Brain microvascular endothelial cell (primary cell): ENCODE results near the gene CEACAM7.

Experiments
- DNase-seq: peaks from one replicate; pipeline ENCODE4 v3.0.0-alpha.2; 2020
- H3K27ac ChIP-seq: fragments of 250-450 bp; sonication (Bioruptor Pico); 2 replicates; pipeline ENCODE4 v1.5.1; 2020; ENCODE audit warnings: mild to moderate bottlenecking, moderate library complexity
- H3K27me3 ChIP-seq: fragments of 250-450 bp; sonication (Bioruptor Pico); replicated peaks from 2 replicates; pipeline ENCODE4 v1.5.1; 2020; ENCODE audit warnings: mild to moderate bottlenecking
- H3K36me3 ChIP-seq: fragments of 250-450 bp; sonication (Bioruptor Pico); replicated peaks from 2 replicates; pipeline ENCODE4 v1.5.1; 2020; ENCODE audit warnings: mild to moderate bottlenecking
- H3K4me3 ChIP-seq: 2 replicates; pipeline ENCODE4 v1.5.1; 2011; ENCODE audit warnings: low read depth, mild to moderate bottlenecking, control low read depth, low read length, moderate library complexity
- CTCF ChIP-seq: IDR thresholded peaks from 2 replicates; pipeline ENCODE4 v1.5.1; 2011; ENCODE audit warnings: low read depth, mild to moderate bottlenecking, moderate library complexity, low read length, control low read depth, inconsistent platforms; ENCODE audit errors: missing control alignments
- in situ Hi-C: cut with HindIII; loops from 2 replicates; pipeline ENCODE4 v1.10.0; 2017; ENCODE audit warnings: low sequenced_read_pairs, low pct_ligation_motif_present

Gene CEACAM7

GRCh38 chr19:41688098-41688497 lies at the start of gene CEACAM7:
CEACAM7 (minus strand) TSS chr19:41688270; CDS start chr19:41688165, 105 bp downstream.
- no peak for TF ChIP-seq CTCF
- Histone ChIP-seq H3K4me3 (no peak within 1 kb of the TSS), H3K27me3 (no peaks in the 10 kb centered on the region), H3K36me3 (no peaks in the 10 kb centered on the region), H3K27ac (no peak within 1 kb of the TSS)
- no peak for DNase-seq
- in situ Hi-C loops: no loop called here

DNA sequence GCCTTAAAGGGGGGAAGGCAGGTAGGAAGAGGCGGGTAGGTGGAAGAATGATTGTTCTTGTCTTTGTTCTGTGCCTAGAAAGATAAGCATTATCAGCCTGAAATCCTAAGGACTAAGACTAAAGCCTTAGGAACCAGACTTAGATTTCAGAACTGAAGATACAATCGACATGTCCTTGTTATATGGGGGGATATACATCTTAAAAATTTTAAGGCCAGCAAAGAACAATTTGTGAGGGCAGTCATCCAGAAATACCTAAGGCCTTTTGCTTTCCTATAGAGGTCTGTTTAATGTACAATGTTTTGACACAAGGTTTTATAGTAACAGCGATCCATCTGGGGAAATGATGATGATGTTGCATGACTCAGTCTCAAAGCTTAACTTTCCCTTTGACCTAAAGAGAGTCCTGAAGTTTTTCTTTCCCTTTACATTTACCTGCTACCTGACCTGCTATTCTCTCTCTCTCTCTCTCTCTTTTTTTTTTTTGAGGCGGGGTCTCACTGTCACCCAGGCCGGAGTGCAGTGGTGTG lies 47.1 kb upstream of the CEACAM7 start:
- H3K27ac ChIP-seq: no peak overlapping the region
- no peak for DNase-seq
- in situ Hi-C loops: no loop called here
- no peak overlapping the region for H3K4me3 ChIP-seq
- no peaks in the 10 kb centered on the region for H3K27me3 ChIP-seq
- TF ChIP-seq CTCF: no peak
- no peaks in the 10 kb centered on the region for H3K36me3 ChIP-seq

- DNase-seq: no peak
- H3K27me3 ChIP-seq: no peaks in the 10 kb centered on the region
- no peak for TF ChIP-seq CTCF
- no peak overlapping the region for H3K27ac ChIP-seq
- in situ Hi-C loops: no loop called here
- no peak overlapping the region for H3K4me3 ChIP-seq
- no peaks in the 10 kb centered on the region for H3K36me3 ChIP-seq
These were observed 46.5 kb upstream of the CEACAM7 start for GRCh38 chr19:41734585-41734984.

DNA sequence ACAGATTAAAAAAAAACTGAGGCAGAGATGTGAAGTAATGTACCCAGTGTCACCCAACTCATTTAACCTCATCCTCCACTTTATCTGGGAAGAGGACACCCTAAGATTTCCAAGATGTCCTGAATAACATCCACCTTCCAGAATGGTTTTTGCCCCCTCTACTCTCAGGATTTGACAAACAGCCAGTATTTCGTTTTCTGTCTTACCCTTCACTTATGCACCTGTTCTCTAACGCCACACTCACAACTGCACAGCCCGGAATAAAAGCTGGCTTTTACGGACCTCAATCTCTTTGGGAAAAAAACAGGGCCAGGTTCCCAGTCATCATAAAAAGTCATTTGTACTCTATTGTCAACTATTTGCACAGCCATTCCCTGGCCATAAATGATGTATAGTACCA lies 46.1 kb upstream of the CEACAM7 start:
- Histone ChIP-seq H3K36me3 (no peaks in the 10 kb centered on the region), H3K27me3 (no peaks in the 10 kb centered on the region), H3K4me3 (no peak overlapping the region), H3K27ac (no peak overlapping the region)
- no peak for TF ChIP-seq CTCF
- DNase-seq: no peak
- in situ Hi-C loops: no loop called here

DNA sequence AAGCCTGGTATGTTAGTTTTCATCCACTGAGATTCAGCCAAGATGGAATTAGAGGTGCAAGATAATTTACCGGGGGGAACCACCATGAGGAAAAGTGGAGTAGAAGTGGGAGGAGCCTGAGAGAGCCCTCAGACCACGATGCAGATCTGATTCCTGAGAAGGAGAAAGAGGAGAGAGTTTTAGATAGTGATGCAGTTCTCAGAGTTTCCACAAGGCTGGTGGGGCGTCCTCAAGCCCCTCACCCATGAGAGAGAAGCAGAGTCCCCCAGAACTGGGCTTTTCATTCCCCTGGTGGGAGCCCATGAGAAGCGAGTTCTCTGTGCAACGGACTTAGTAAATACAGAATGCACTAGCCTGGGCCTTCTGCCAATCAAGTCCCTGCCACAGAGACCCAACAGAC lies 38.4 kb upstream of the CEACAM7 start:
- no peak for TF ChIP-seq CTCF
- Histone ChIP-seq H3K27ac (no peak overlapping the region), H3K4me3 (no peak overlapping the region), H3K36me3 (no peaks in the 10 kb centered on the region), H3K27me3 (no peaks in the 10 kb centered on the region)
- no peak for DNase-seq
- in situ Hi-C loops: no loop called here

DNA sequence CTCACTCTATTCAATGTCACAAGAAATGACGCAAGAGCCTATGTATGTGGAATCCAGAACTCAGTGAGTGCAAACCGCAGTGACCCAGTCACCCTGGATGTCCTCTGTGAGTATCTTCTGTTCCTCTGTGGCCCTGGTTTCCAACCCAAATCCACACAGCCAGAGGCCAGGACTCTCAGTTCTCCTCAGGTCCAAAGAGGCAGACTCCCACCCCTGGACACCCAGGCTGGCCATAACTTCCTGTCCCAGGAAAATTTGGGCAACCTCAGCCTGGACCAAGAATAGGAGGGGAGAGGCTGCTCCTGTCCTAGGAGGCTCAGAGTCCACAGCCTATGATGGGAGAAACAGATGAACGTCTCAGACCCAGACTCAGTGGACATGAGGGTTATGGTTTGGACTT lies 32.0 kb upstream of the CEACAM7 start:
- in situ Hi-C loops: no loop called here
- no peaks in the 10 kb centered on the region for H3K27me3 ChIP-seq
- TF ChIP-seq CTCF: no peak

More for the DNA sequence above, 32.0 kb upstream of the CEACAM7 start:
- Histone ChIP-seq H3K4me3 (no peak overlapping the region), H3K36me3 (no peaks in the 10 kb centered on the region), H3K27ac (no peak overlapping the region)
- DNase-seq: no peak
